HCT116 (cell line): ENCODE data around the gene IFIT1. TPM values are rescaled to one million over a fixed set of nuclear protein-coding genes. Genes with fewer than 3 reads are reported as not detected.

ENCODE experiments used
- ATAC-seq: fragments of 200-7000 bp; cut with Tn5 transposase; 2 replicates; pipeline ENCODE4 v1.9.1; 2020; ENCODE audit warnings: mild to moderate bottlenecking, moderate library complexity
- BruUV-seq: library from RNA; stranded (reverse); fragments of 400-500 nt; replicated peaks from 2 replicates; lab custom pipeline; 2021; lab: Mats Ljungman, UMichigan
- CTCF ChIA-PET: fragments of 300-600 bp; sonication (Branson Sonifier 250); formaldehyde crosslinking; loops from one replicate; lab custom pipeline; 2021; ENCODE audit warnings: antibody characterized with exemption; lab: Charles Lee
- POLR2A ChIA-PET: fragments of 300-600, 350-600 bp; sonication (Branson Sonifier 250); formaldehyde crosslinking; loops from one replicate; lab custom pipeline; 2021; ENCODE audit warnings: antibody characterized with exemption; lab: Charles Lee
- RAD21 ChIA-PET, 2 experiments: fragments of 300-600 bp; sonication (Branson Sonifier 250); formaldehyde crosslinking; loops; one replicate each; lab custom pipeline; 2023; ENCODE audit warnings: low total read pairs in 2 of 2; ENCODE audit not compliant: uncharacterized antibody in 2 of 2, unreplicated experiment in 2 of 2, low non-redundant PET in 1 of 2; lab: Charles Lee
- DNase-seq: peaks from one replicate; pipeline ENCODE4 v3.0.0-alpha.2; 2010; ENCODE audit warnings: low read depth, low spot score
- H2AFZ ChIP-seq: fragments of 200-600 bp; shearing (Covaris generic), sonication (generic); 2 replicates; pipeline ENCODE4 v1.6.1; 2017; ENCODE audit warnings: low read depth, mixed run types, mixed read lengths, antibody characterized with exemption, low read length; ENCODE audit not compliant: poor library complexity, severe bottlenecking
- H3K27ac ChIP-seq: 2 replicates; pipeline ENCODE4 v1.5.1; 2012; ENCODE audit warnings: low read depth, low read length
- H3K27me3 ChIP-seq: fragments of 200-600 bp; sonication (generic); 2 replicates; pipeline ENCODE4 v1.6.1; 2016; ENCODE audit warnings: mixed run types, low read length, mixed read lengths; ENCODE audit not compliant: insufficient read depth
- H3K36me3 ChIP-seq, 2 experiments: fragments of 200-500 bp in 1 of 2; fragments of 200-600 bp in 1 of 2; sonication (Bioruptor generic) in 1 of 2; sonication (generic) in 1 of 2; 2 replicates each; pipeline versions ENCODE4 v1.5.1 to v1.6.1; 2014 to 2016; ENCODE audit warnings: low read length in 2 of 2, inconsistent platforms in 1 of 2, mixed read lengths in 1 of 2, mixed run types in 1 of 2; ENCODE audit not compliant: insufficient read depth in 2 of 2, control insufficient read depth in 1 of 2
- H3K4me1 ChIP-seq, 2 experiments: fragments of 200-600 bp in 1 of 2; sonication (generic) in 1 of 2; 2 replicates each; pipeline versions ENCODE4 v1.5.1 to v1.6.1; 2012 to 2017; ENCODE audit warnings: low read length in 2 of 2, inconsistent platforms in 1 of 2, mild to moderate bottlenecking in 1 of 2, mixed read lengths in 1 of 2, mixed run types in 1 of 2, moderate library complexity in 1 of 2; ENCODE audit not compliant: insufficient read depth in 2 of 2, control insufficient read depth in 1 of 2
- H3K4me2 ChIP-seq: fragments of 200-600 bp; sonication (generic); 2 replicates; pipeline ENCODE4 v1.6.1; 2017; ENCODE audit warnings: mixed run types, low read length, mixed read lengths
- H3K4me3 ChIP-seq, 2 experiments: fragments of 200-600 bp in 1 of 2; sonication (generic) in 1 of 2; replicated peaks in 1 of 2; 2 replicates each; pipeline ENCODE4 v1.5.1; 2011 to 2016; ENCODE audit warnings: low read length in 2 of 2, control low read depth in 1 of 2, low read depth in 1 of 2, mild to moderate bottlenecking in 1 of 2, mixed read lengths in 1 of 2, mixed run types in 1 of 2
- H3K79me2 ChIP-seq: fragments of 200-600 bp; sonication (generic); 2 replicates; pipeline ENCODE4 v1.6.1; 2017; ENCODE audit warnings: mild to moderate bottlenecking, mixed run types, low read length, moderate library complexity, mixed read lengths; ENCODE audit not compliant: insufficient read depth
- H3K9ac ChIP-seq: fragments of 200-600 bp; sonication (generic); 2 replicates; pipeline ENCODE4 v1.6.1; 2016; ENCODE audit warnings: low read length, mixed read lengths
- H3K9me2 ChIP-seq: fragments of 200-600 bp; sonication (generic), shearing (Covaris generic); 2 replicates; pipeline ENCODE4 v1.6.1; 2017; ENCODE audit warnings: mixed run types, mild to moderate bottlenecking, moderate library complexity; ENCODE audit not compliant: insufficient read depth
- H3K9me3 ChIP-seq, 2 experiments: fragments of 200-500 bp in 1 of 2; fragments of 200-600 bp in 1 of 2; sonication (Bioruptor generic) in 1 of 2; sonication (generic) in 1 of 2; 2 replicates each; pipeline ENCODE4 v1.6.1; 2014 to 2017; ENCODE audit warnings: low read length in 2 of 2, mixed read lengths in 2 of 2, inconsistent platforms in 1 of 2, low read depth in 1 of 2, mild to moderate bottlenecking in 1 of 2, mixed run types in 1 of 2, moderate library complexity in 1 of 2; ENCODE audit not compliant: control insufficient read depth in 1 of 2, insufficient read depth in 1 of 2
- H4K20me1 ChIP-seq: fragments of 200-600 bp; sonication (generic), shearing (Covaris generic); 2 replicates; pipeline ENCODE4 v1.6.1; 2017; ENCODE audit warnings: mixed run types, mild to moderate bottlenecking, moderate library complexity; ENCODE audit not compliant: insufficient read depth
- CBX3 ChIP-seq: IDR thresholded peaks from 2 replicates; pipeline ENCODE4 v1.6.1; 2012; ENCODE audit warnings: low read depth
- EZH2phosphoT487 ChIP-seq: fragments of 200-600 bp; IDR thresholded peaks from 2 replicates; pipeline ENCODE4 v1.6.1; 2018; ENCODE audit warnings: antibody characterized with exemption, borderline replicate concordance
- FOSL1 ChIP-seq: IDR thresholded peaks from 2 replicates; pipeline ENCODE4 v1.6.1; 2012; ENCODE audit warnings: low read depth
- POLR2AphosphoS5 ChIP-seq: IDR thresholded peaks from 2 replicates; pipeline ENCODE4 v1.6.1; 2011; ENCODE audit warnings: mild to moderate bottlenecking, low read depth, low read length, moderate library complexity
- SIN3A ChIP-seq: IDR thresholded peaks from 2 replicates; pipeline ENCODE4 v1.6.1; 2012; ENCODE audit warnings: low read depth
- SP1 ChIP-seq: IDR thresholded peaks from 2 replicates; pipeline ENCODE4 v1.6.1; 2012; ENCODE audit warnings: low read depth
- TCF7L2 ChIP-seq: IDR thresholded peaks from 2 replicates; pipeline ENCODE4 v1.7.0; 2011; ENCODE audit warnings: borderline replicate concordance, inconsistent platforms; ENCODE audit not compliant: insufficient read depth, insufficient read length; ENCODE audit errors: extremely low read depth
- YY1 ChIP-seq: IDR thresholded peaks from 2 replicates; pipeline ENCODE4 v1.6.1; 2011; ENCODE audit warnings: low read length, low read depth, moderate library complexity, mild to moderate bottlenecking; ENCODE audit not compliant: insufficient replicate concordance; ENCODE audit errors: extremely low read depth
- ZBTB33 ChIP-seq: IDR thresholded peaks from 2 replicates; pipeline ENCODE4 v1.6.1; 2011; ENCODE audit warnings: mild to moderate bottlenecking, low read length, moderate library complexity; ENCODE audit not compliant: insufficient replicate concordance; ENCODE audit errors: extremely low read depth
- ZFX ChIP-seq: fragments of 450-650 bp; IDR thresholded peaks from 2 replicates; pipeline ENCODE4 v1.6.1; 2017
- ZNF274 ChIP-seq: fragments of 200-500 bp; sonication (Bioruptor generic); IDR thresholded peaks from 2 replicates; pipeline ENCODE4 v1.6.1; 2014; ENCODE audit warnings: mild to moderate bottlenecking, low read depth, low read length, inconsistent platforms
- intact Hi-C: fragments of 100-400 bp; cut with micrococcal nuclease; formaldehyde crosslinking; loops from 2 replicates; pipeline ENCODE4 v1.10.0; 2022
- total RNA-seq: library from RNA; stranded (reverse); gene quantifications from one replicate; pipeline ENCODE4 v1.2.1, GENCODE V29; 2021; ENCODE audit not compliant: unreplicated experiment
- TF ChIP-seq, protein P1 (sequence below): IDR thresholded peaks from 2 replicates; pipeline ENCODE4 v1.6.1; 2012; ENCODE audit warnings: low read depth
- TF ChIP-seq, protein P2 (sequence below), 3 experiments: fragments of 200-600 bp in 1 of 3; sonication (generic) in 1 of 3; IDR thresholded peaks in 2 of 3; conservative IDR thresholded peaks in 1 of 3; 2 replicates each; pipeline ENCODE4 v1.5.1; 2012 to 2017; ENCODE audit warnings: low read depth in 2 of 3, low read length in 2 of 3, antibody characterized with exemption in 1 of 3, borderline replicate concordance in 1 of 3, control low read depth in 1 of 3, mild to moderate bottlenecking in 1 of 3, mixed read lengths in 1 of 3, mixed run types in 1 of 3, moderate library complexity in 1 of 3; ENCODE audit not compliant: insufficient read depth in 1 of 3

The IFIT1 gene
- total RNA-seq, 1 experiment from 2014 or later, result 3.6 TPM

DNA sequence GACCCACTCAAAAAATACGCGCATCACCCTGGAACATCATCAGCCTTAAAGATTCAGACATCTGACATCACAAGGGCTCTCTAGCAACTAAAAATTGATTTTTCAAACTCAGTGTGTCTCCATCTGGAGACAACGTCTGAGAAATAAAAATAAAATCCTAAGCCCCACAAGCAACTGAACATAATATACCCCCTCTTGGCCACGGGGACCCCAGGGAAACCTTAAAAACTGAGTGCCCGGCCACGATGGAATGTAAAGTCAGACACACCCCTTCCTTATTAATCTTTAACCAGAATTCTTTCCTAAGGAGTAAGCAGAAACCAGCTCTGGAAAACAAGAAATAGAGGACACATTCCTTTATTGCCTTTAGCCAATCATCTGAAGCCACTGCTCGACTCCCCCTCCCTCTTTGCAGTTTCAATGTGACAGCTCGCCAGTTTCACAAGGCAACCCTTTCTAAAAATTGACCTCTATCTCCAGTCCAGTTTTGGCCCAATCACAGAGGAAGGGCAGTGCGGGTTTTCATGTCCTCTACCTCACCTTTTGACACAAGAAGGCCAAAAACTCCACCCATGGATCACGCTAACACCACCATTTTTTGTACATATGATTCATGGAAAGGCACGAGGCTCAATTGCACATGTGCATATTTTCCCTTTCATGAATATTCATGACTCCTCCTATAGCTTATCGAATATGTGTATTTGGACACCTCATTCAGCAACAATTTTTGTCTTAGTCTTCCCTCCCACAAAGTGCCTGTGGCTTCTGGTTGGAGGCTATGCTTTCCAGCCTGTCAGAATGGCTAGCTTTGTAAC lies 40.4 kb upstream of the IFIT1 start (continued):
- TF ChIP-seq ZBTB33 (no peak), EZH2phosphoT487 (no peak), POLR2AphosphoS5 (no peak), SP1 (peak; percentile 60)

DNA sequence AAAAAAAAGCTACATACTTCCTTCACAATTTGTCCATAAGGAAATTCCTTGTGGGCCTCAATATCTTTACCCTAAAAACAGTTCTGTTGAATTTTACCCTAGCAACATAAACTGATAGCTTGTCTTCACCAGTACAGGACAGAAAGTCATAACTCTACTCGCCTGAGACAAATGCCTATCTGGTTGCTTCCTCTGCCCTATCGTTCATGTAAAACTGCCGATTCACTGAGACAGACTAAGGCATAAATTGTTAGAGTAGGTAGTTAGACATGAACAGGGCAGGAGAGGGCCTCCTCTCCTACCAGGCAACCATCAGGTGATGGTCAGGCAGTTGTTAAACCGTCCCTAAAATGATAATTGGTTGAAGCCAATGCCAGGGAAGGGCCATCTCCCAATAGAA lies 39.6 kb upstream of the IFIT1 start:
- ChIA-PET POLR2A (no interaction called here), RAD21 (no interaction called here), CTCF (interaction anchor here (1.0 to 1.6 kb wide), 2 partner anchors 17 to 97 kb away, joined by 3 to 8 read pairs; no protein-coding TSS in a partner anchor)
- H3K36me3 ChIP-seq, result no peaks in the 10 kb centered on the region
- no peak for TF ChIP-seq YY1
- TF ChIP-seq, protein P1, sequence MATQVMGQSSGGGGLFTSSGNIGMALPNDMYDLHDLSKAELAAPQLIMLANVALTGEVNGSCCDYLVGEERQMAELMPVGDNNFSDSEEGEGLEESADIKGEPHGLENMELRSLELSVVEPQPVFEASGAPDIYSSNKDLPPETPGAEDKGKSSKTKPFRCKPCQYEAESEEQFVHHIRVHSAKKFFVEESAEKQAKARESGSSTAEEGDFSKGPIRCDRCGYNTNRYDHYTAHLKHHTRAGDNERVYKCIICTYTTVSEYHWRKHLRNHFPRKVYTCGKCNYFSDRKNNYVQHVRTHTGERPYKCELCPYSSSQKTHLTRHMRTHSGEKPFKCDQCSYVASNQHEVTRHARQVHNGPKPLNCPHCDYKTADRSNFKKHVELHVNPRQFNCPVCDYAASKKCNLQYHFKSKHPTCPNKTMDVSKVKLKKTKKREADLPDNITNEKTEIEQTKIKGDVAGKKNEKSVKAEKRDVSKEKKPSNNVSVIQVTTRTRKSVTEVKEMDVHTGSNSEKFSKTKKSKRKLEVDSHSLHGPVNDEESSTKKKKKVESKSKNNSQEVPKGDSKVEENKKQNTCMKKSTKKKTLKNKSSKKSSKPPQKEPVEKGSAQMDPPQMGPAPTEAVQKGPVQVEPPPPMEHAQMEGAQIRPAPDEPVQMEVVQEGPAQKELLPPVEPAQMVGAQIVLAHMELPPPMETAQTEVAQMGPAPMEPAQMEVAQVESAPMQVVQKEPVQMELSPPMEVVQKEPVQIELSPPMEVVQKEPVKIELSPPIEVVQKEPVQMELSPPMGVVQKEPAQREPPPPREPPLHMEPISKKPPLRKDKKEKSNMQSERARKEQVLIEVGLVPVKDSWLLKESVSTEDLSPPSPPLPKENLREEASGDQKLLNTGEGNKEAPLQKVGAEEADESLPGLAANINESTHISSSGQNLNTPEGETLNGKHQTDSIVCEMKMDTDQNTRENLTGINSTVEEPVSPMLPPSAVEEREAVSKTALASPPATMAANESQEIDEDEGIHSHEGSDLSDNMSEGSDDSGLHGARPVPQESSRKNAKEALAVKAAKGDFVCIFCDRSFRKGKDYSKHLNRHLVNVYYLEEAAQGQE, result no peak
- no peak for TF ChIP-seq POLR2AphosphoS5
- TF ChIP-seq ZNF274, result no peak
- TF ChIP-seq, protein P2, sequence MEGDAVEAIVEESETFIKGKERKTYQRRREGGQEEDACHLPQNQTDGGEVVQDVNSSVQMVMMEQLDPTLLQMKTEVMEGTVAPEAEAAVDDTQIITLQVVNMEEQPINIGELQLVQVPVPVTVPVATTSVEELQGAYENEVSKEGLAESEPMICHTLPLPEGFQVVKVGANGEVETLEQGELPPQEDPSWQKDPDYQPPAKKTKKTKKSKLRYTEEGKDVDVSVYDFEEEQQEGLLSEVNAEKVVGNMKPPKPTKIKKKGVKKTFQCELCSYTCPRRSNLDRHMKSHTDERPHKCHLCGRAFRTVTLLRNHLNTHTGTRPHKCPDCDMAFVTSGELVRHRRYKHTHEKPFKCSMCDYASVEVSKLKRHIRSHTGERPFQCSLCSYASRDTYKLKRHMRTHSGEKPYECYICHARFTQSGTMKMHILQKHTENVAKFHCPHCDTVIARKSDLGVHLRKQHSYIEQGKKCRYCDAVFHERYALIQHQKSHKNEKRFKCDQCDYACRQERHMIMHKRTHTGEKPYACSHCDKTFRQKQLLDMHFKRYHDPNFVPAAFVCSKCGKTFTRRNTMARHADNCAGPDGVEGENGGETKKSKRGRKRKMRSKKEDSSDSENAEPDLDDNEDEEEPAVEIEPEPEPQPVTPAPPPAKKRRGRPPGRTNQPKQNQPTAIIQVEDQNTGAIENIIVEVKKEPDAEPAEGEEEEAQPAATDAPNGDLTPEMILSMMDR (IDR thresholded peaks at IDR 0.05 in 2 of 3, conservative IDR thresholded peaks at IDR 0.05 in 1 of 3; ENCODE audit: borderline replicate concordance in 1 of 3, insufficient read depth in 1 of 3, low read depth in 2 of 3, low read length in 2 of 3), result no peak
- no peak for TF ChIP-seq ZFX
- no peak for TF ChIP-seq TCF7L2
- TF ChIP-seq FOSL1, result no peak
- no peak for TF ChIP-seq CBX3
- no peak for TF ChIP-seq EZH2phosphoT487
- TF ChIP-seq SIN3A, result no peak
- H3K27ac ChIP-seq, result no peak overlapping the region
- H3K27me3 ChIP-seq, result no peaks in the 10 kb centered on the region
- peaks cover 16 to 25% of the 10 kb centered on the region in 2 experiments for H3K4me1 ChIP-seq
- ATAC-seq, result no peak
- no peaks in the 10 kb centered on the region for H3K9me2 ChIP-seq
- intact Hi-C loops, result no loop called here
- H3K9me3 ChIP-seq, result no peaks in the 10 kb centered on the region
- H3K4me3 ChIP-seq, result no peak overlapping the region
- H3K4me2 ChIP-seq, result peak overlapping the region; percentile 69
- no peak for DNase-seq
- H2AFZ ChIP-seq, result peak overlapping the region; percentile 8
- no TSS peak for BruUV-seq
- 0 out of 2 replicates have a peak overlapping the region, but pooled peaks have one; percentile 16 for H3K9ac ChIP-seq
- H3K79me2 ChIP-seq, result no peaks in the 10 kb centered on the region
- H4K20me1 ChIP-seq, result no peaks in the 10 kb centered on the region
